K562 (cell line): Measurements from ENCODE around the gene HBP1.

ENCODE experiments used
- CTCF ChIP-seq, 3 experiments: IDR thresholded peaks in 2 of 3; conservative IDR thresholded peaks in 1 of 3; 2 replicates each; pipeline ENCODE4 v1.5.1; 2011 to 2012; ENCODE audit warnings: low read length in 3 of 3, mild to moderate bottlenecking in 3 of 3, control low read depth in 2 of 3, improper control_type of control experiment in 1 of 3, inconsistent platforms in 1 of 3, low read depth in 1 of 3, mixed read lengths in 1 of 3, moderate library complexity in 1 of 3; ENCODE audit not compliant: insufficient read depth in 2 of 3
- EZH2 ChIP-seq: IDR thresholded peaks from 2 replicates; pipeline ENCODE4 v1.6.1; 2012; ENCODE audit warnings: low read depth, mild to moderate bottlenecking, inconsistent platforms, low read length, borderline replicate concordance
- POLR2A ChIP-seq: fragments of 450-650 bp; conservative IDR thresholded peaks from 2 replicates; pipeline ENCODE4 v1.6.1; 2016
- POLR2AphosphoS5 ChIP-seq: IDR thresholded peaks from 2 replicates; pipeline ENCODE4 v1.6.1; 2011; ENCODE audit warnings: mild to moderate bottlenecking, low read depth, low read length, moderate library complexity; ENCODE audit not compliant: control insufficient read depth, insufficient read depth
- PRDM10 ChIP-seq: fragments of 450-650 bp; IDR thresholded peaks from 2 replicates; pipeline ENCODE4 v1.6.1; 2018; ENCODE audit not compliant: partially characterized antibody
- SREBF1 ChIP-seq: fragments of 150-350 bp; IDR thresholded peaks from 2 replicates; pipeline ENCODE4 v1.6.1; 2014; ENCODE audit warnings: antibody characterized with exemption, low read depth, low read length, borderline replicate concordance
- YBX1 ChIP-seq: fragments of 450-650 bp; IDR thresholded peaks from 2 replicates; pipeline ENCODE4 v1.7.1; 2016; ENCODE audit warnings: mild to moderate bottlenecking
- ZSCAN29 ChIP-seq: fragments of 450-650 bp; IDR thresholded peaks from 2 replicates; pipeline ENCODE4 v1.6.1; 2017

DNA sequence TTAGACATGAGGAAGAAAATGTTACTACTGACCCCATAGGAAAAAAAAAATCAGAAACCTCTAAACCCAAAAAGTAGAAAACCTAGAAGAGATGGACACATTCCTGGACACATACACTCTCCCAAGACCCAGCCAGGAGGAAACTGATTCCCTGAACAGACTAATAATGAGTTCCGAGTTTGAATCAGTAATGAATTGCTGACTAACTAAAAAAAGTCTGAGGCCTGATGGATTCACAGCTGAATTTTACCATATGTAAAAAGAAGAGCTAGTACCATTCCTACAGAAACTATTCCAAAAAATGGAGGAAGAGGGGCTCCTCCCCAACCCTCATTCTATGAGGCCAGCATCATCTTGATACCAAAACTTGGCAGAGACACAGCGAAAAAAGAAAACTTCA is 75.8 kb downstream of the HBP1 start:
- TF ChIP-seq POLR2A (no peak), SREBF1 (no peak), EZH2 (no peak), POLR2AphosphoS5 (no peak), CTCF (IDR thresholded peaks at IDR 0.05 in 2 of 3, conservative IDR thresholded peaks at IDR 0.05 in 1 of 3; ENCODE audit: insufficient read depth in 2 of 3, low read depth in 1 of 3, low read length in 3 of 3) (no peak), PRDM10 (no peak), ZSCAN29 (no peak), YBX1 (no peak)
